ENCODE data around the gene PTPN5.

- no peak for TF ChIP-seq CTCF (conservative IDR thresholded peaks at IDR 0.05; ENCODE audit: low read length)
- no peak for TF ChIP-seq EZH2phosphoT487 (IDR thresholded peaks at IDR 0.05; ENCODE audit: borderline replicate concordance, low read depth, low read length)
These were observed 10.7 kb downstream of the PTPN5 start for GRCh38 chr11:18780896-18781295.
